ENCODE data around the gene USP22.
A peak's percentile ranks its signal among the peaks of the same experiment; 100 is the strongest.

Gene USP22

GRCh38 chr17:21019976-21020586 is 22.7 kb downstream of the USP22 start:
- peak; percentile 40 for DNase-seq

- no peak for DNase-seq
Measured at GRCh38 chr17:21018894-21019293, 23.9 kb downstream of the USP22 start.

GRCh38 chr17:21017861-21018260 is 24.9 kb downstream of the USP22 start:
- DNase-seq = no peak

GRCh38 chr17:21017256-21017655 is 25.6 kb downstream of the USP22 start:
- no peak for DNase-seq

- no peak for DNase-seq
Measured at GRCh38 chr17:21016826-21017225, 26.0 kb downstream of the USP22 start.

- no peak for DNase-seq
Measured at GRCh38 chr17:21015564-21015963, 27.2 kb downstream of the USP22 start.

GRCh38 chr17:21014498-21014897 is 28.3 kb downstream of the USP22 start:
- DNase-seq = no peak

GRCh38 chr17:21013983-21014382 is 28.8 kb downstream of the USP22 start:
- no peak for DNase-seq

GRCh38 chr17:21012736-21013135 is 30.1 kb downstream of the USP22 start:
- no peak for DNase-seq

- no peak for DNase-seq
Measured at GRCh38 chr17:21010705-21011596, 31.9 kb downstream of the USP22 start.

- no peak for DNase-seq
Measured at GRCh38 chr17:21008992-21009671, 33.7 kb downstream of the USP22 start.

- DNase-seq = no peak
Measured at GRCh38 chr17:21008160-21008915, 34.5 kb downstream of the USP22 start.

- no peak for DNase-seq
Measured at GRCh38 chr17:21007646-21008045, 35.2 kb downstream of the USP22 start.

GRCh38 chr17:21005803-21006202 is 37.0 kb downstream of the USP22 start:
- DNase-seq = no peak

- no peak for DNase-seq
Measured at GRCh38 chr17:21005367-21005766, 37.4 kb downstream of the USP22 start.

GRCh38 chr17:21004016-21004930 is 38.5 kb downstream of the USP22 start:
- no peak for DNase-seq

GRCh38 chr17:21003007-21003621 is 39.7 kb downstream of the USP22 start:
- no peak for DNase-seq

- no peak for DNase-seq
Measured at GRCh38 chr17:21002309-21003006, 40.4 kb downstream of the USP22 start.

GRCh38 chr17:21001813-21002221 is 41.0 kb downstream of the USP22 start:
- no peak for DNase-seq

- DNase-seq = no peak
Measured at GRCh38 chr17:21001111-21001812, 41.5 kb downstream of the USP22 start.

Data from CD4-positive, alpha-beta T cell treated with Interferon gamma for 1 hour (primary cell).